Lung (tissue), 12 donors: Measurements from ENCODE around the gene HEXIM1. TPM values are rescaled to one million over a fixed set of nuclear protein-coding genes. Genes with fewer than 3 reads are reported as not detected.

Experiments used
- ATAC-seq: fragments of 200-7000 bp; cut with Tn5 transposase; one replicate; pipeline ENCODE4 v1.9.1; 2020; ENCODE audit warnings: moderate number of reproducible peaks; ENCODE audit not compliant: insufficient read depth, low FRiP score
- DNase-seq, 3 donors: peaks; one replicate each; pipeline ENCODE4 v3.0.0-alpha.2; 2013 to 2017
- H3K27ac ChIP-seq, 2 donors: one replicate each; pipeline ENCODE4 v1.5.1; 2013; ENCODE audit warnings: mild to moderate bottlenecking in 2 of 2, moderate library complexity in 2 of 2, control low read depth in 1 of 2, inconsistent platforms in 1 of 2, low read depth in 1 of 2, low read length in 1 of 2
- H3K27me3 ChIP-seq, 3 donors: one replicate each; pipeline ENCODE4 v1.5.1; 2013; ENCODE audit warnings: low read length in 2 of 3; ENCODE audit not compliant: control insufficient read depth in 3 of 3, insufficient read depth in 3 of 3
- H3K36me3 ChIP-seq, 4 donors: one replicate each; pipeline ENCODE4 v1.5.1; 2013; ENCODE audit warnings: low read length in 4 of 4, mild to moderate bottlenecking in 1 of 4, moderate library complexity in 1 of 4; ENCODE audit not compliant: control insufficient read depth in 4 of 4, insufficient read depth in 4 of 4
- H3K4me1 ChIP-seq, 5 donors: one replicate each; pipeline ENCODE4 v1.5.1; 2013; ENCODE audit warnings: low read length in 5 of 5, mild to moderate bottlenecking in 2 of 5, moderate library complexity in 1 of 5; ENCODE audit not compliant: control insufficient read depth in 5 of 5, insufficient read depth in 5 of 5
- H3K4me3 ChIP-seq: one replicate; pipeline ENCODE4 v1.5.1; 2013; ENCODE audit warnings: mild to moderate bottlenecking, control low read depth, moderate library complexity
- H3K9ac ChIP-seq, 2 donors: one replicate each; pipeline ENCODE4 v1.5.1; 2013; ENCODE audit warnings: low read length in 2 of 2, control low read depth in 1 of 2; ENCODE audit not compliant: insufficient read depth in 1 of 2
- H3K9me3 ChIP-seq, 4 donors: one replicate each; pipeline ENCODE4 v1.5.1; 2013; ENCODE audit warnings: low read length in 3 of 4, mild to moderate bottlenecking in 1 of 4, moderate library complexity in 1 of 4; ENCODE audit not compliant: control insufficient read depth in 4 of 4, insufficient read depth in 3 of 4
- WGBS, 2 donors: extraction: QIAGEN DNeasy Blood & Tissue Kit; methylation state at CpG; one replicate each; pipeline ENCODE4 v1.1.7; 2013; 5-methylcytosine and 5-hydroxymethylcytosine counted together
- polyA plus RNA-seq, 2 donors: library from polyadenylated mRNA; stranded (reverse); fragments of 200-250 nt; gene quantifications; one replicate each; pipeline ENCODE4 v1.2.1, GENCODE V29; 2013
- total RNA-seq, 2 donors: library from RNA; depleted of rRNA in 1 of 2; stranded (reverse); fragments of >200 nt in 1 of 2; gene quantifications; one replicate each; pipeline ENCODE4 v1.2.1, GENCODE V29; 2014 to 2021
- TF ChIP-seq, protein P1 (sequence below): IDR thresholded peaks from 2 replicates; pipeline ENCODE4 v1.5.1; 2012; ENCODE audit warnings: mild to moderate bottlenecking; ENCODE audit errors: control extremely low read depth, extremely low read depth
- donor health status: control.
- donor health status: control.
- donor health status: Bipolar disorder and iron deficiency.
- donor health status: healthy.
- donor health status: DM: yes; HTN: yes; CAD: no.

The HEXIM1 gene
- total and polyA plus RNA-seq, 4 donors, result 14.5 to 34.4 (median 22.0) TPM

DNA sequence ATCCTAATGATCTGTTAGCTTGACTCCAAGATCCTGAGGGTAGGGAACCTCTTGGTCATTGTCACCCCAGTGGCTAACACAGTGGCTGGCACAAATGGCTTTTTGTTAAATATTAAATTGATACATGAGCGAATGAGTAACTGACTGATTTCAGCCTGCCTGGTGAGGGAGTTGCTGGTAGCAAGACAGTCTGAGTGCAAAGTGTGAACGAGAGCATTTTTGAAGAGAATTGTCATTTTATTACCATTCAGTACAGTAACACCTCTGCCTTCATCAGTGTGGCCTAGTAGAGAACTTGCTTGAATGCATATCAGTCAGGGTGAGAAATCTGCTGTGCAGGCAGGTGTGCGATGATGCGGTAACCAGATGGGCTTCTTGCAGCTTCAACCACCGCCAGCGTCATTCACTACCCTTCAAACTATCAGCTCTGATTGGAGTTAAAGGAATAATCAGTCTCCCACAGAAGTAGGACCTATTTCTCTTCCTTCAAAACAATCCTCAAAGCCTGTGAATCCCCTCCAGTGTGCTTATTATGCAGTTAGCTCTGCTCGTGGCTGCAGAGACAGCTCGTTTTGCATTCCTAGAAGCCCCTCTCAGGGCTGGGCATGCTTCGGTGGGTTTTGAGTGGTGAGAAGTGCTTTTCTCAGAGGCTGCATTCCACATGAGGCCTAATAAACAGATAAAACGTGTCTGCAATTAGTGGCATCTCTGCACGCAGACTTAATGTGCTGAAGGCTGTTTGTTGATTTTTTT is 42.4 kb downstream of the HEXIM1 start:
- Histone ChIP-seq H3K36me3 (no peaks in the 10 kb centered on the region), H3K27ac (no peak overlapping the region), H3K9ac (no peak overlapping the region), H3K4me3 (no peak overlapping the region), H3K4me1 (no peaks in the 10 kb centered on the region), H3K27me3 (no peaks in the 10 kb centered on the region), H3K9me3 (no peaks in the 10 kb centered on the region)
- TF ChIP-seq, protein P1, sequence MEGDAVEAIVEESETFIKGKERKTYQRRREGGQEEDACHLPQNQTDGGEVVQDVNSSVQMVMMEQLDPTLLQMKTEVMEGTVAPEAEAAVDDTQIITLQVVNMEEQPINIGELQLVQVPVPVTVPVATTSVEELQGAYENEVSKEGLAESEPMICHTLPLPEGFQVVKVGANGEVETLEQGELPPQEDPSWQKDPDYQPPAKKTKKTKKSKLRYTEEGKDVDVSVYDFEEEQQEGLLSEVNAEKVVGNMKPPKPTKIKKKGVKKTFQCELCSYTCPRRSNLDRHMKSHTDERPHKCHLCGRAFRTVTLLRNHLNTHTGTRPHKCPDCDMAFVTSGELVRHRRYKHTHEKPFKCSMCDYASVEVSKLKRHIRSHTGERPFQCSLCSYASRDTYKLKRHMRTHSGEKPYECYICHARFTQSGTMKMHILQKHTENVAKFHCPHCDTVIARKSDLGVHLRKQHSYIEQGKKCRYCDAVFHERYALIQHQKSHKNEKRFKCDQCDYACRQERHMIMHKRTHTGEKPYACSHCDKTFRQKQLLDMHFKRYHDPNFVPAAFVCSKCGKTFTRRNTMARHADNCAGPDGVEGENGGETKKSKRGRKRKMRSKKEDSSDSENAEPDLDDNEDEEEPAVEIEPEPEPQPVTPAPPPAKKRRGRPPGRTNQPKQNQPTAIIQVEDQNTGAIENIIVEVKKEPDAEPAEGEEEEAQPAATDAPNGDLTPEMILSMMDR, result no peak
- 77 to 83% methylated on average over 11 of the region's 11 CpGs for WGBS, 2 donors
- DNase-seq (no peak), ATAC-seq (no peak)

DNA sequence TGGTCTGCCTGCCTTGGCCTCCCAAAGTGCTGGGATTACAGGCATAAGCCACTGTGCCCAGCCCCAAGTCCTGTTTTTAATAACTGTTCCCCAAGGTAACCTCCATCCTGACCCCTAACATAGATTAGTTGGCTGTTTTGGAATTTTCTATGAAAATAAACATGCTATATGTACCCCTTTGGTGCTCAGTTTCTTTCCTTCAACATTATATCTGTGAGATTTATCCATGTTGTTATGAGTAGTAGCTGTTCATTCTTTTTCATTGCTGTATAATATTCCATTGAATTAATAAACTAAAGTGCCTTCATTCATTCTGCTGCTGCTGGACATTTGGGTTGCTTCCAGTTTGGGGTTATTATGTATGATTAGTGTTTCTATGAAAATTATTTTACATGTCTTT is 47.1 kb downstream of the HEXIM1 start:
- H3K4me1 ChIP-seq, result peaks cover 0 to 10% (median 0%) of the 10 kb centered on the region in 5 donors
- no peak overlapping the region for H3K9ac ChIP-seq
- TF ChIP-seq, protein P1, result no peak
- no peak overlapping the region for H3K27ac ChIP-seq
- DNase-seq, result no peak
- H3K9me3 ChIP-seq, result no peaks in the 10 kb centered on the region
- no peak for ATAC-seq
- no peaks in the 10 kb centered on the region for H3K27me3 ChIP-seq
- H3K36me3 ChIP-seq, result no peaks in the 10 kb centered on the region
- no peak overlapping the region for H3K4me3 ChIP-seq

DNA sequence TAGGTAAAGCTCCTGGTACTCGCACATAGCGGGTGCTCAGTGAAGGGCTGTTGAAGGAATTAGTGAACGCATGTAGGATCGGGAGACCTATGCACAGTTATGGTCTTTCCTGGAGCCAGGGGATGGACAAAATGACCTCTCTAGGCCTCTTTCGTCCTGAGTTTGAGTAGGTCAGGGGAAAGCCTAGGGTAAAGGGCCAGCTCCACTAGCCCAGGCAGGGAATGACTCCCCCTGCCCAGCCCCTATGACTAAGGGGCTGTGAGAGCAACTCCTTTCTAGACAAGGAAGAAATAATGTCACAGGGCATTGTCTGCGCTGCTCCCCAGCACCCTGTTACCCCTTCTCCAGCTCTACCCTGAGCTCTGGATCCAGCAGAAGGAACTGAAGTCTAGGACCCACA is 48.8 kb downstream of the HEXIM1 start:
- peaks cover 0 to 10% (median 0%) of the 10 kb centered on the region in 5 donors for H3K4me1 ChIP-seq
- H3K4me3 ChIP-seq, result no peak overlapping the region
- WGBS, 2 donors, result 84 to 90% methylated on average over 6 of the region's 6 CpGs
- DNase-seq, result no peak
- ATAC-seq, result no peak
- H3K9ac ChIP-seq, result no peak overlapping the region
- TF ChIP-seq, protein P1, result no peak
- no peak overlapping the region for H3K27ac ChIP-seq
- no peaks in the 10 kb centered on the region for H3K9me3 ChIP-seq
- H3K36me3 ChIP-seq, result no peaks in the 10 kb centered on the region
- no peaks in the 10 kb centered on the region for H3K27me3 ChIP-seq
